ENCODE measurements around the gene PABPC1L. TPM values are rescaled to one million over a fixed set of nuclear protein-coding genes. Genes with fewer than 3 reads are reported as not detected.

The PABPC1L gene
- total RNA-seq, 1 experiment from 2014 or later: 127 TPM

- TF ChIP-seq, protein P1, sequence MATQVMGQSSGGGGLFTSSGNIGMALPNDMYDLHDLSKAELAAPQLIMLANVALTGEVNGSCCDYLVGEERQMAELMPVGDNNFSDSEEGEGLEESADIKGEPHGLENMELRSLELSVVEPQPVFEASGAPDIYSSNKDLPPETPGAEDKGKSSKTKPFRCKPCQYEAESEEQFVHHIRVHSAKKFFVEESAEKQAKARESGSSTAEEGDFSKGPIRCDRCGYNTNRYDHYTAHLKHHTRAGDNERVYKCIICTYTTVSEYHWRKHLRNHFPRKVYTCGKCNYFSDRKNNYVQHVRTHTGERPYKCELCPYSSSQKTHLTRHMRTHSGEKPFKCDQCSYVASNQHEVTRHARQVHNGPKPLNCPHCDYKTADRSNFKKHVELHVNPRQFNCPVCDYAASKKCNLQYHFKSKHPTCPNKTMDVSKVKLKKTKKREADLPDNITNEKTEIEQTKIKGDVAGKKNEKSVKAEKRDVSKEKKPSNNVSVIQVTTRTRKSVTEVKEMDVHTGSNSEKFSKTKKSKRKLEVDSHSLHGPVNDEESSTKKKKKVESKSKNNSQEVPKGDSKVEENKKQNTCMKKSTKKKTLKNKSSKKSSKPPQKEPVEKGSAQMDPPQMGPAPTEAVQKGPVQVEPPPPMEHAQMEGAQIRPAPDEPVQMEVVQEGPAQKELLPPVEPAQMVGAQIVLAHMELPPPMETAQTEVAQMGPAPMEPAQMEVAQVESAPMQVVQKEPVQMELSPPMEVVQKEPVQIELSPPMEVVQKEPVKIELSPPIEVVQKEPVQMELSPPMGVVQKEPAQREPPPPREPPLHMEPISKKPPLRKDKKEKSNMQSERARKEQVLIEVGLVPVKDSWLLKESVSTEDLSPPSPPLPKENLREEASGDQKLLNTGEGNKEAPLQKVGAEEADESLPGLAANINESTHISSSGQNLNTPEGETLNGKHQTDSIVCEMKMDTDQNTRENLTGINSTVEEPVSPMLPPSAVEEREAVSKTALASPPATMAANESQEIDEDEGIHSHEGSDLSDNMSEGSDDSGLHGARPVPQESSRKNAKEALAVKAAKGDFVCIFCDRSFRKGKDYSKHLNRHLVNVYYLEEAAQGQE (IDR thresholded peaks at IDR 0.05; ENCODE audit: low read depth): no peak
Observed at GRCh38 chr20:44961011-44961869, 51.4 kb downstream of the PABPC1L start (continued).

GRCh38 chr20:44961870-44962267 is 52.0 kb downstream of the PABPC1L start:
- intact Hi-C loops (cut with micrococcal nuclease): no loop called here
- Histone ChIP-seq H3K4me1 (ENCODE audit: control insufficient read depth in 1 of 2, insufficient read depth in 2 of 2, low read length in 2 of 2) (peaks cover 21 to 51% of the 10 kb centered on the region in 2 experiments), H3K36me3 (ENCODE audit: control insufficient read depth in 1 of 2, insufficient read depth in 2 of 2, low read length in 2 of 2) (peaks cover under 1 to 4% of the 10 kb centered on the region in 2 experiments; a peak in 3 of 4 replicates), H3K9ac (ENCODE audit: low read length) (no peak overlapping the region), H4K20me1 (ENCODE audit: insufficient read depth) (no peaks in the 10 kb centered on the region), H3K9me2 (ENCODE audit: insufficient read depth) (no peaks in the 10 kb centered on the region), H3K4me2 (ENCODE audit: low read length) (peak overlapping the region; percentile 90; the same call in 1 of the 2 replicates), H3K27me3 (ENCODE audit: insufficient read depth, low read length) (no peaks in the 10 kb centered on the region), H3K79me2 (ENCODE audit: insufficient read depth, low read length) (peaks cover 35% of the 10 kb centered on the region), H3K27ac (ENCODE audit: low read depth, low read length) (no peak overlapping the region), H3K9me3 (ENCODE audit: control insufficient read depth in 1 of 2, insufficient read depth in 1 of 2, low read depth in 1 of 2, low read length in 2 of 2) (no peaks in the 10 kb centered on the region), H3K4me3 (replicated peaks in 1 of 2; ENCODE audit: low read depth in 1 of 2, low read length in 2 of 2) (no peak overlapping the region), H2AFZ (ENCODE audit: low read depth, low read length, poor library complexity, severe bottlenecking) (no peak overlapping the region)
- POLR2A ChIA-PET: no interaction called here
- ATAC-seq (no peak), DNase-seq (ENCODE audit: low read depth, low spot score) (no peak)
- TF ChIP-seq, protein P2, sequence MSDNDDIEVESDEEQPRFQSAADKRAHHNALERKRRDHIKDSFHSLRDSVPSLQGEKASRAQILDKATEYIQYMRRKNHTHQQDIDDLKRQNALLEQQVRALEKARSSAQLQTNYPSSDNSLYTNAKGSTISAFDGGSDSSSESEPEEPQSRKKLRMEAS (IDR thresholded peaks at IDR 0.05): no peak
- TF ChIP-seq SIN3A (IDR thresholded peaks at IDR 0.05; ENCODE audit: low read depth) (no peak), ZFX (IDR thresholded peaks at IDR 0.05) (no peak), EZH2phosphoT487 (IDR thresholded peaks at IDR 0.05; ENCODE audit: borderline replicate concordance) (no peak), JUND (IDR thresholded peaks at IDR 0.05) (no peak), POLR2A (IDR thresholded peaks at IDR 0.05; ENCODE audit: borderline replicate concordance, extremely low read depth, insufficient read depth, insufficient read length) (no peak), CBX3 (IDR thresholded peaks at IDR 0.05; ENCODE audit: low read depth) (no peak), ATF3 (IDR thresholded peaks at IDR 0.05) (no peak), SP1 (IDR thresholded peaks at IDR 0.05; ENCODE audit: low read depth) (no peak), ZNF274 (IDR thresholded peaks at IDR 0.05; ENCODE audit: low read depth, low read length) (no peak)
- BruUV-seq (replicated peaks): no TSS peak
- CTCF ChIA-PET: no interaction called here
- RAD21 ChIA-PET (ENCODE audit: low non-redundant PET in 1 of 2, low total read pairs in 2 of 2, uncharacterized antibody in 2 of 2, unreplicated experiment in 2 of 2): no interaction called here

Data from HCT116 (cell line).